ENCODE data around the gene PRKCH.

GRCh38 chr14:61542848-61543790 is 221.7 kb downstream of the PRKCH start:
- no peak for TF ChIP-seq CTCF (IDR thresholded peaks at IDR 0.05 in 2 of 3, conservative IDR thresholded peaks at IDR 0.05 in 1 of 3; ENCODE audit: insufficient read depth in 2 of 3, low read depth in 1 of 3, low read length in 3 of 3)
- no peak for TF ChIP-seq STAT6 (CRISPR knock-in tag; IDR thresholded peaks at IDR 0.05)
- TF ChIP-seq ETV1 (tag; conservative IDR thresholded peaks at IDR 0.05; ENCODE audit: low read depth): no peak
- no peak for TF ChIP-seq ARNT (IDR thresholded peaks at IDR 0.05)
- no peak for TF ChIP-seq USF2 (CRISPR knock-in tag; IDR thresholded peaks at IDR 0.05)
- no peak for TF ChIP-seq EGR1 (conservative IDR thresholded peaks at IDR 0.05)
